Erythroblast (primary cell): Measurements from ENCODE around the gene KIRREL3.

ENCODE experiments used
- GATA1 ChIP-seq: IDR thresholded peaks from 2 replicates; pipeline ENCODE4 v1.6.1; 2011; ENCODE audit warnings: low read depth, mild to moderate bottlenecking, control low read depth, low read length, moderate library complexity
- POLR2A ChIP-seq: IDR thresholded peaks from 2 replicates; pipeline ENCODE4 v1.6.1; 2011; ENCODE audit warnings: mild to moderate bottlenecking, low read length

DNA sequence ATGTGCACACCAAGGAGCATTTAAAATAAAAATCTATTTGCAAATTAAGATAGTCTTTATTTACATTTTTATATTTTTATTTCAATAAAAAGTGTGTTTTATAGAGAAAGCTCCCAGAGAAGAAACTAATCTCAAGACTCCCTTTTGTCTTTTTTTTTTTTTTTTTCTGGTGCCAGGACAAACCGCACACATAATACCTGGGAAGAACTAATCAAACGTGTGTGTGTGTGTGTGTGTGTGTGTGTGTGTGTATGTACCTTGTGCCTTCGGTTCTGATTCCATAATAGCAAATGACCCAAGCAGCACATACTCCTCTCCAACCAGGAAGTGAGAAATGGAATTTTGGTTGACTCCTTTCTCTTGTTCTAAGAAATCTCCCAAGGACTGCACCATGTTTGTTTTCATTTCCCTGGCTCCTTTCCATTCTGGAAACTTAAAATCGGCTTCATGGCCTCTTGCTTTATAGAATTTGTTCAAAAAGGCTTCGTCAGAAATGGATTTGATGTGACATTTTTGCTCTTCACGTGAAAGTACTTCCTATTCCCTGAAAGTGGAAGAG lies 579.8 kb downstream of the KIRREL3 start:
- no peak for TF ChIP-seq POLR2A
- TF ChIP-seq GATA1: no peak
